Skeletal muscle satellite cell (primary cell): ENCODE results near the gene ZC3H18.

Source experiments
- H3K27me3 ChIP-seq: 2 replicates; pipeline ENCODE4 v1.7.0; 2013; ENCODE audit warnings: low read length; ENCODE audit not compliant: control insufficient read depth, insufficient read depth
- H3K36me3 ChIP-seq: 2 replicates; pipeline ENCODE4 v1.7.0; 2013; ENCODE audit warnings: mild to moderate bottlenecking, control low read depth, low read length; ENCODE audit not compliant: insufficient read depth
- H3K4me1 ChIP-seq: 2 replicates; pipeline ENCODE4 v1.7.0; 2013; ENCODE audit warnings: low read length; ENCODE audit not compliant: control insufficient read depth, insufficient read depth
- H3K4me2 ChIP-seq: 2 replicates; pipeline ENCODE4 v1.7.0; 2013; ENCODE audit warnings: mild to moderate bottlenecking, low read length
- H3K4me3 ChIP-seq: 2 replicates; pipeline ENCODE4 v1.7.0; 2013; ENCODE audit warnings: low read length
- H3K9ac ChIP-seq: 2 replicates; pipeline ENCODE4 v1.7.0; 2013; ENCODE audit warnings: mild to moderate bottlenecking, low read depth, low read length, moderate library complexity
- H3K9me3 ChIP-seq: replicated peaks from 2 replicates; pipeline ENCODE4 v1.7.0; 2013; ENCODE audit warnings: mild to moderate bottlenecking, control low read depth, low read length

Gene ZC3H18

DNA sequence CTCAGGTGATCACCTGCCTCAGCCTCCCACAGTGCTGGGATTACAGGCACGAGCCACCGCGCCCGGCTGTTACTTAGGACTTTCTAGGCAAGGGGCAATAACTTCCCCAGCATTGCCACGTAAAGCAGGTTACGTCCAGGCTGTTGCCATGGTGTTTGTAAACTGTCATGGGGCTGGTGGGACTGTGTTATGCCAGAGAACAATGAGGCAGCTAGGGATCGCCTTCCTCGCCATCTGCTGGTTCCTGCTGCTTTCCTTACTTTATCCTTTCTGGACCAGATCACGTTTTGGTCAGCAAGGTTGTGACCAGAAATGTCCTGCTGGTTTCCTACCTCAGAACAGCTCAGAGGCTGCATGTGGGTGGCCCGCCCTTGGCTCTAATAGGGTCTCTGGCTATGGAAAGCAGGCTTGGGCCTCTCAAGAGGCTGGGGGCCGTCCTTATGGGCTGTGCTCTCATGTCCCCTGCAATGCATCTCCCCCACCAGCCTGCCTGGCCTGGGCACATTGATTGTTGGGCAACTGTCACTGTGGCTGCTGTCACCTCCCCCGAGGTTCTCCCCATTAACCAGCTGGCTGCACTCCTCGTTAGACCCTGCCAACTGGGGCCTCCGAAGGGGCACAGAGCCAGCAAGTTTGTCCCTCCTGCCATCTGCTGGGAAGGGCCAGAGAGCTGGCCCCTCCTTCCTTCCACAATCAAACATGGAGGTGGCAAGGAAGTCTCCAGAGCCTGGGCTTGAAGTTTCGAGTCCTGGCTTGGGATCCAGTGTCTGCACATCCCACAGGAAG lies 28.2 kb upstream of the ZC3H18 start:
- peaks cover 60% of the 10 kb centered on the region for H3K27me3 ChIP-seq
- H3K4me2 ChIP-seq: no peak overlapping the region
- H3K4me3 ChIP-seq: no peak overlapping the region
- H3K4me1 ChIP-seq: no peaks in the 10 kb centered on the region
- no peak overlapping the region for H3K9ac ChIP-seq
- no peaks in the 10 kb centered on the region for H3K36me3 ChIP-seq
- peaks cover 21% of the 10 kb centered on the region for H3K9me3 ChIP-seq

DNA sequence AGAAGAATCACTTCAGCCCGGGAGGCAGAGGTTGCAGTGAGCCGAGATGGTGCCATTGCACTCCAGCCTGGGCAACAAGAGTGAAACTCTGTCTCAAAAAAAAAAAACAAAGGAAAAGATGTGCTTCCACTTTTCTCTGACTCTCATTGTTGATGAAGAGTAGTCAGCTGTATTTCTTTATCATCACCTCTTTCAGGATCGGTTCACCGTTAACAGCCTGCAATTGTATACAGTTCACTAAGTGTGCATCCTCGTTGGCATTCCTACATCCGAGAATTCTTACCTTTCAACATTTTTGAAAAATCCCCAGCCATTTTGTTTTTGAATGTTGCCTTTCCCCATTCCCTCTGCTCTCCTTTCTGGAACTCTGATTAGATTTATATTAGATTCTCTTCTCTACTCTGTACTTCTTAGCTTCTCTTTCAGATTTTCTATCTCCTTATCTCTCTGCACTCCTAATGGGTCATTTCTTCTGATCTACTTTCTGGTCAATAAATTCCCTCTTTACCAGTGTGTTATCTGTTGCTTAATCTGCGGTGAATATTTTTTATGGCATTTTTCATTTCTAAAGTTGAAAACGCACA lies 26.9 kb upstream of the ZC3H18 start:
- H3K4me2 ChIP-seq: no peak overlapping the region
- peaks cover 58% of the 10 kb centered on the region for H3K27me3 ChIP-seq
- no peak overlapping the region for H3K9ac ChIP-seq
- peaks cover 21% of the 10 kb centered on the region for H3K9me3 ChIP-seq
- H3K36me3 ChIP-seq: no peaks in the 10 kb centered on the region
- H3K4me1 ChIP-seq: no peaks in the 10 kb centered on the region
- H3K4me3 ChIP-seq: no peak overlapping the region

DNA sequence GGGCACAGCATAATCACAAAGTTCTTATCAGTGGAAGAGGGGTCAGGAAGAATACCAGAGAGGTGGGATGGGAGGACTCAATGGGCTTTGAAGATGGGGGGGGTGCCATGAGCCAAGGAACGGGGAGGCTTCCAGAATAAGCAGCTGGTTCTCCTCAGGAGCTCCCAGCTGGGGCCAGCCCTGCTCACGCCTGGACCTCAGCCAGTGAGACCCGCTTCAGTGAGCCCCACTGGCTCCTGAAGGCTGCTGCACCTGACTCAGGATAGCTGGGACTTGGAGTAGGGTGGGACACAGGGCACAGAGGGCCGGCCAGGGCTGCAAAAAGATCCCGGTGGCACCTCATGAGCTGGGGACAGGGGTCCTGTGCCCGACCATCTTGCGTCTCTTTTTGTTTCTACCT lies 24.4 kb upstream of the ZC3H18 start:
- Histone ChIP-seq H3K27me3 (peaks cover 52% of the 10 kb centered on the region), H3K9me3 (peaks cover 21% of the 10 kb centered on the region), H3K4me1 (no peaks in the 10 kb centered on the region), H3K4me3 (no peak overlapping the region), H3K36me3 (no peaks in the 10 kb centered on the region), H3K9ac (no peak overlapping the region), H3K4me2 (no peak overlapping the region)

DNA sequence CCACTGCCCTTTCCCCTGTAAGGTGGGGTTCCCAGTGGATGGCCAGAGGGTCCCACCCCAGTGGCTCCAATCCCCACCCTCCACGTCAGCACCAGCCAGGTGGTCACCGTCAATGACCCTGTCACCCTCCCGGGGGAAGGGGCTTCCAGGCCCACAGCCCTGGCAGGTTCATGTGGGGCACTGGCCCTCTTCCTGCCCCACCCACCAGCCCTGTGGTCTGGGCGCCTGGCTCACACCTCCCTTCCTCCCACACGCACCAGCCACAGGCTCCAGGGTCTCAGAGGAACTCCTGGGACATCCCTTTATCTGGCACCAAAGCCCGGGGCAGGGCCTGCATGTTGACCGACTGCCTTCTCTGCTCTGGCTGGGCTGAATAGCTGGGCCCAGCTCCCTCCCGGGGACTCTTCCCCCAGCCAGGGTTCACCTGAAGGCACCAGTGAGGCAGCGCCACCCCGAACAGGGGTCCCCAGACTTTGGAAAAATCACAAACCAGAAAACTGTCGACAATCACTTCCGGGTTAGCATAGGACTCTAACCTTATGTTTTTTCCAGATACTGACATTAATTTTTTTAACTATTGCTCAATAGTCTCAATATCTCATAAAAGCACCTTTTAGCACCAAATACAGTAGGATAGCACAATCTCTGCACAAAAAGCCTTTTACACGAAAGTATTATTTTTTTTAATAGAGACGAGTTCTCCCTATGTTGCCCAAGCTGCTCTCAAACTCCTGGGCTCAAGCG lies 21.9 kb upstream of the ZC3H18 start:
- no peak overlapping the region for H3K9ac ChIP-seq
- H3K4me1 ChIP-seq: no peaks in the 10 kb centered on the region
- no peak overlapping the region for H3K4me2 ChIP-seq
- H3K9me3 ChIP-seq: peaks cover 7% of the 10 kb centered on the region
- no peak overlapping the region for H3K4me3 ChIP-seq
- H3K27me3 ChIP-seq: peaks cover 61% of the 10 kb centered on the region
- H3K36me3 ChIP-seq: no peaks in the 10 kb centered on the region

DNA sequence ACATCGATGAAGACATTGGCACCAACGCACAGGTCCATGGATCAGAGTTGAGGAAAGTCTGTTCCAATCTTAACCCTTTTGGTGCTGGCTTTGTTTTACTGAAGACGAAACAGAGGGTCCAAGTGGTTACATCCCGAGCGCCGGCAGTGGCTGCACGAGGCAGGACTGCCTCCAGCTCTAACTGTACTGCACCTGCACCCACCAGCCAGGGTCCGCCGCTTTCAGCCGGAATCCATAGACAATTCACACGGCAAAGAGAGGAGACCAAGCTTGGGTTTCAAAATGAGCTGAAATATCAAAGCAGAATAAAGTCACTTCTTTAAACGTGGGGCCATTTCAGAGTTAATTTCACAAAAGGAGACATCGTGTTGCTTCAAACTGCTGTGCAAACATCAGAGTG lies 21.2 kb upstream of the ZC3H18 start:
- peaks cover 63% of the 10 kb centered on the region for H3K27me3 ChIP-seq
- H3K9me3 ChIP-seq: peaks cover 3% of the 10 kb centered on the region
- no peak overlapping the region for H3K9ac ChIP-seq
- H3K4me2 ChIP-seq: no peak overlapping the region
- no peaks in the 10 kb centered on the region for H3K4me1 ChIP-seq
- H3K36me3 ChIP-seq: no peaks in the 10 kb centered on the region
- H3K4me3 ChIP-seq: no peak overlapping the region

DNA sequence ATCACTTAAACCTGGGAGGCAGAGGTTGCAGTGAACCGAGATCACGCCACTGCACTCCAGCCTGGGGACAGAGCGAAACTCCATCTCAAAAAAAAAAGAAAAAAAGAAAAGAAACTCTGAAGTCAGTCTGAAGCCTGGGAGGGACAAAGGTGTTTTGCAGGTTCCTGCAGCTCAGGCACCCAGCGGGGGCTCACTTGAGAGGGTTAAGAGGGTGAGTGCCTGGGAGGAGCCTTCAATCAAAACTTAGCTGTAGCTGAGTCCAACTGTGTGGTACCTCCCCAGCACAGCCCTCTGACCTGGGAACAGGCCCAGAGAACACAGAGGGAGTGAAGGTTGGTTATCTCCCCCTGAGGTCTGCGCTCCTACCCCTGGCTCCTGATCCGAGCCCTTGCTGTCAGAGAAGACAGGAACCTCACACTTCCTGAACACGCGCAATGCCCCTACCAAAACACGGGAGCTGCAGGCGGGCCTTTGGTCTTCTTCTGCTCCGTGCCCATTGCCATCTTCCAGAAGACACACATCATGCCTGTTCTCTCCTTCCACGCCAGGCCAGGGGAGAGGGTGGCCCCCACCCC lies 20.4 kb upstream of the ZC3H18 start:
- Histone ChIP-seq H3K36me3 (no peaks in the 10 kb centered on the region), H3K4me3 (no peak overlapping the region), H3K27me3 (peaks cover 70% of the 10 kb centered on the region), H3K4me2 (no peak overlapping the region), H3K9ac (no peak overlapping the region), H3K4me1 (no peaks in the 10 kb centered on the region), H3K9me3 (no peaks in the 10 kb centered on the region)

DNA sequence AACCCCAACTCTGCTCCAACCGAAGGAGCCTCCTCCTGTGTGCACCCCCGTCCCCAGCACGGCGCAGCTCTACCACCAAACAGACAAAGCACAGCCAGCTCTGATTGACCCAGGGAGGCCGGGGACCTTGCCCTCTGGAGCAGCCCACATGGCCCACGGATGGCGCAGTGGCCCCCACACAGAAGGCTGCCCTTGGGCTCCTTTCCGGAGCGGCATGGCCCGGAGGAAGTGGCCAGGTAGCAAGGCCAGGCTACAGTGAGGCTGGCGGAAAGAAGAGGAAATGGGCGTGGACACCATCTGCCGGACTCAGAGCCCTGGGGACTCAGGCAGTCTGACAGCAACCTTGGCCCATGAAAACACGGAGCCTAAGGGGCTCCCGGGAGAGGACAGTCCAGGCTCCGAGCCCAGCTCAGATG lies 19.9 kb upstream of the ZC3H18 start:
- H3K9me3 ChIP-seq: no peaks in the 10 kb centered on the region
- H3K4me1 ChIP-seq: no peaks in the 10 kb centered on the region
- H3K9ac ChIP-seq: no peak overlapping the region
- no peaks in the 10 kb centered on the region for H3K36me3 ChIP-seq
- H3K4me3 ChIP-seq: no peak overlapping the region
- peaks cover 72% of the 10 kb centered on the region for H3K27me3 ChIP-seq
- H3K4me2 ChIP-seq: no peak overlapping the region

DNA sequence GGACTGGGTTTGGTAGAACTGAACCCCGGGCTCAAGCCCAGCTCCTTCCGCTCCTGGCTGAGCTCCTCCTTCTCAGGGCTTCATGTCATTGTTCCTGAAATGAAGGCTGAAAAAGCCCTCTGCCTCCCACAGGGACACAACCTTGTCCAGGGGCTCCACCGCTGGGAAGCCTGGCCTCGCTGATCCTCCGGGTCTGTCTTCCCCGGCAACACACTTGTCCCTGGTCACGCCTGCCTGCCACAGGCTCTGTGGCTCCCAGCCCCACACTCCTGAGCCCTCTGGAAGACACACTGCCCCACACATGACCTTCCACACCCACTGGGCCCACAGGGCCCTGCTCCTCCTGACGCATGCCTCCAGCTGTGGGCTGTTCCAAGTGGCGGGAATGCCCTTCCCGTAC lies 18.0 kb upstream of the ZC3H18 start:
- H3K9ac ChIP-seq: no peak overlapping the region
- no peak overlapping the region for H3K4me2 ChIP-seq
- no peaks in the 10 kb centered on the region for H3K9me3 ChIP-seq
- no peaks in the 10 kb centered on the region for H3K4me1 ChIP-seq
- H3K4me3 ChIP-seq: no peak overlapping the region
- peaks cover 70% of the 10 kb centered on the region for H3K27me3 ChIP-seq
- H3K36me3 ChIP-seq: no peaks in the 10 kb centered on the region

DNA sequence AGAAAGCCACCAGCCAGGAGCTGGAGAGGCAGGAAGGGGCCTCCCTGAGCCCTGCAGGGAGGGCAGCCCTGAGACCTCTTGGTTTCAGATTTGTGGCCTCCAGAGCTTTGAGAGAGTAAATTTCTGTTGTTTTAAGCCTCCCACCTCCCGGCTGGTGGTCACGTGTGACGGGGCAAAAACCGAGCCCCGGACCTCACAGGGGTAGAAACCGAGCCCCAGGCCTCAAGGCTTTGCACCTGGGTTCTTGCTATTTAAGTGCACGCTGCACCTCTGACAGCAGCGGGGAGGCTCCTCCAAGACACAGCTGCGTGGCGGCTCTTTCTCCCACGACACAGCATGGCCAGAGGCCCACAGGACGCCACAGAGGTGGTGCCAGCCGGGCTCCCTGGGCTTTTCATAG lies 17.4 kb upstream of the ZC3H18 start:
- no peak overlapping the region for H3K9ac ChIP-seq
- H3K27me3 ChIP-seq: peaks cover 75% of the 10 kb centered on the region
- H3K9me3 ChIP-seq: no peaks in the 10 kb centered on the region
- no peaks in the 10 kb centered on the region for H3K36me3 ChIP-seq
- no peak overlapping the region for H3K4me3 ChIP-seq
- no peak overlapping the region for H3K4me2 ChIP-seq
- H3K4me1 ChIP-seq: no peaks in the 10 kb centered on the region

DNA sequence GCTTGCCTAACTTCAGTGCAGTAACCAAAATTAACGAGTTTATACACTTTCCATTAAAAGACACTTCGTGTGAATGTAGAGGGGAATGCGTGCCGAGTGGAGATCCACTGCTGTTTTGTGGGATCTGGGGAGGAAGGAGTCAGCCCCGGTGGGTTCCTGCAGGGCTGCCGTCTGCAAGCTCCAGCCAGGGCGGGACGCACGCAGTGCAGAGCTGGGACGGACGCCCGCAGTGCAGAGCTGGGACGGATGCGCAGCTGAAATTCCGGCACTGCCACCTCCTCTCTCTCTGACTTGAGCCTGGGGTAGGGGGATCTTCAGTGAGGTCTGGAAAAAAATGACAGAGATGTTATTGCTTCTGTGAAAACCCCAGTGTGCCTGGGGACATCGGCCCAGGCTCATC lies 16.5 kb upstream of the ZC3H18 start:
- no peaks in the 10 kb centered on the region for H3K4me1 ChIP-seq
- H3K4me3 ChIP-seq: no peak overlapping the region
- H3K9ac ChIP-seq: no peak overlapping the region
- peaks cover 74% of the 10 kb centered on the region for H3K27me3 ChIP-seq
- no peaks in the 10 kb centered on the region for H3K9me3 ChIP-seq
- H3K4me2 ChIP-seq: no peak overlapping the region
- H3K36me3 ChIP-seq: no peaks in the 10 kb centered on the region

DNA sequence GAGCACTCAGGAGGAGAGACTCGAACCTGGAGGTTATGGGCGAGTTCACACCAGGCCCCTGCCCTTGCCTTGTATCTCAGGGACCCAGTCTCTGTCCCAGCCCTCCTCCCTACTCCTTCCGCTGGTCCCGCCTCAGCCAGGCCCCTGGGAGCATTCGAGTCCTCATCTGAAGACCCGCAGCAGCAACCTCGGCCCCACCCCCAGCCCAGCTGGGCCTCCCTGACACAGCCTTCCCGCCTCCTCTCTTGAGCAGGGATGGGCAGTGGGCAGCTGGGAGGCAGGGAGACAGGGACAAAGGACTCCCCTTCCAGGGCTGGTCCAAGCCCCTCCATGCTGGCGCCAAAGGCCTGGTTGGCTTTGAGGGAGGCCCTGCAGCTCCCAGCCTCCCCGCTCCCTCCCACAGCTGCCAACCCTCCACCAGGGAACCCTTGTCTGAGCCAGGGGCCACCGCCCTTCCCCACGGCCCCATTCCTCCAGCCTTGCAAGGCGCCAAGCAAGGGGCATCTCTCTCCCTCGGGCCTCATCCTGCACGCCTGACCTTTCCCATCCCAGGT lies 15.4 kb upstream of the ZC3H18 start:
- Histone ChIP-seq H3K9me3 (no peaks in the 10 kb centered on the region), H3K4me3 (no peak overlapping the region), H3K9ac (no peak overlapping the region), H3K36me3 (no peaks in the 10 kb centered on the region), H3K4me1 (no peaks in the 10 kb centered on the region), H3K27me3 (peaks cover 67% of the 10 kb centered on the region), H3K4me2 (no peak overlapping the region)
